Loucy (cell line): ENCODE measurements around the gene KCTD18.

Source experiments
- H2AFZ ChIP-seq: fragments of 200-600 bp; sonication (generic); 2 replicates; pipeline ENCODE4 v1.6.0; 2016; ENCODE audit warnings: antibody characterized with exemption, mild to moderate bottlenecking, low read length, moderate library complexity
- H3F3A ChIP-seq: fragments of 200-600 bp; 2 replicates; pipeline ENCODE4 v1.6.0; 2016; ENCODE audit warnings: antibody characterized with exemption, low read depth, mild to moderate bottlenecking
- H3K27me3 ChIP-seq: fragments of 200-600 bp; sonication (generic); 2 replicates; pipeline ENCODE4 v1.6.1; 2014; ENCODE audit warnings: low read length, mild to moderate bottlenecking; ENCODE audit not compliant: insufficient read depth, poor library complexity, severe bottlenecking
- H3K36me3 ChIP-seq: fragments of 200-600 bp; sonication (generic); 2 replicates; pipeline ENCODE4 v1.6.1; 2016; ENCODE audit warnings: low read length; ENCODE audit not compliant: insufficient read depth
- H3K4me1 ChIP-seq: fragments of 200-600 bp; sonication (generic); 2 replicates; pipeline ENCODE4 v1.5.1; 2014; ENCODE audit warnings: low read length, mild to moderate bottlenecking; ENCODE audit not compliant: insufficient read depth, poor library complexity, severe bottlenecking
- H3K4me2 ChIP-seq: fragments of 200-600 bp; sonication (generic); 2 replicates; pipeline ENCODE4 v1.6.0; 2014; ENCODE audit warnings: antibody characterized with exemption, low read length, low read depth, mild to moderate bottlenecking; ENCODE audit not compliant: poor library complexity, severe bottlenecking
- H3K4me3 ChIP-seq: fragments of 200-600 bp; sonication (generic); 2 replicates; pipeline ENCODE4 v1.5.1; 2014; ENCODE audit warnings: low read length, mild to moderate bottlenecking, mixed read lengths; ENCODE audit not compliant: poor library complexity, severe bottlenecking
- H3K79me2 ChIP-seq: fragments of 200-600 bp; sonication (generic); 2 replicates; pipeline ENCODE4 v1.6.1; 2014; ENCODE audit warnings: low read length; ENCODE audit not compliant: insufficient read depth
- H3K9ac ChIP-seq: fragments of 200-600 bp; sonication (generic); 2 replicates; pipeline ENCODE4 v1.6.0; 2014; ENCODE audit warnings: mild to moderate bottlenecking, low read depth, low read length, moderate library complexity; ENCODE audit not compliant: poor library complexity, severe bottlenecking
- H3K9me2 ChIP-seq: fragments of 200-600 bp; sonication (generic); replicated peaks from 2 replicates; pipeline ENCODE4 v1.6.1; 2016; ENCODE audit warnings: low read depth, low read length, mixed read lengths
- H3K9me3 ChIP-seq: fragments of 200-600 bp; sonication (generic); 2 replicates; pipeline ENCODE4 v1.6.1; 2014; ENCODE audit warnings: mild to moderate bottlenecking, antibody characterized with exemption, low read length, low read depth; ENCODE audit not compliant: insufficient read depth
- H4K20me1 ChIP-seq: fragments of 200-600 bp; sonication (generic); 2 replicates; pipeline ENCODE4 v1.6.0; 2014; ENCODE audit warnings: antibody characterized with exemption, low read length, mild to moderate bottlenecking; ENCODE audit not compliant: insufficient read depth, poor library complexity, severe bottlenecking
- CTCF ChIP-seq: fragments of 200-600 bp; sonication (generic); conservative IDR thresholded peaks from 2 replicates; pipeline ENCODE4 v1.5.1; 2014; ENCODE audit warnings: mild to moderate bottlenecking, antibody characterized with exemption, low read length
- EZH2phosphoT487 ChIP-seq: fragments of 200-600 bp; IDR thresholded peaks from 2 replicates; pipeline ENCODE4 v1.6.1; 2018; ENCODE audit warnings: antibody characterized with exemption, mild to moderate bottlenecking, moderate library complexity, borderline replicate concordance

The KCTD18 gene

GRCh38 chr2:200482194-200482593 is 27.7 kb downstream of the KCTD18 start:
- no peak overlapping the region for H3K9ac ChIP-seq
- H4K20me1 ChIP-seq = no peaks in the 10 kb centered on the region
- no peak overlapping the region for H3K4me3 ChIP-seq
- no peaks in the 10 kb centered on the region for H3K36me3 ChIP-seq
- H3F3A ChIP-seq = peaks cover 10% of the 10 kb centered on the region
- peaks cover 23% of the 10 kb centered on the region for H3K4me1 ChIP-seq
- no peaks in the 10 kb centered on the region for H3K79me2 ChIP-seq
- H3K9me2 ChIP-seq = no peaks in the 10 kb centered on the region
- no peak overlapping the region for H2AFZ ChIP-seq
- no peak for TF ChIP-seq CTCF
- TF ChIP-seq EZH2phosphoT487 = no peak
- H3K4me2 ChIP-seq = no peak overlapping the region
- H3K9me3 ChIP-seq = no peaks in the 10 kb centered on the region
- no peaks in the 10 kb centered on the region for H3K27me3 ChIP-seq

GRCh38 chr2:200479692-200480265 is 30.1 kb downstream of the KCTD18 start:
- H3K9me2 ChIP-seq = no peaks in the 10 kb centered on the region
- H3K9me3 ChIP-seq = no peaks in the 10 kb centered on the region
- no peak overlapping the region for H3K4me3 ChIP-seq
- no peaks in the 10 kb centered on the region for H3F3A ChIP-seq
- H3K79me2 ChIP-seq = no peaks in the 10 kb centered on the region
- no peaks in the 10 kb centered on the region for H3K36me3 ChIP-seq
- H2AFZ ChIP-seq = no peak overlapping the region
- no peak overlapping the region for H3K4me2 ChIP-seq
- no peak overlapping the region for H3K9ac ChIP-seq
- H4K20me1 ChIP-seq = no peaks in the 10 kb centered on the region
- no peaks in the 10 kb centered on the region for H3K27me3 ChIP-seq
- TF ChIP-seq EZH2phosphoT487 (no peak), CTCF (no peak)
- H3K4me1 ChIP-seq = no peaks in the 10 kb centered on the region

- TF ChIP-seq EZH2phosphoT487 (no peak), CTCF (no peak)
- Histone ChIP-seq H3K36me3 (no peaks in the 10 kb centered on the region), H3K9me3 (no peaks in the 10 kb centered on the region), H3K4me3 (no peak overlapping the region), H3K79me2 (no peaks in the 10 kb centered on the region), H4K20me1 (no peaks in the 10 kb centered on the region), H3K27me3 (no peaks in the 10 kb centered on the region), H2AFZ (no peak overlapping the region), H3K4me1 (no peaks in the 10 kb centered on the region), H3K4me2 (no peak overlapping the region), H3F3A (no peaks in the 10 kb centered on the region), H3K9ac (no peak overlapping the region), H3K9me2 (no peaks in the 10 kb centered on the region)
Observed at GRCh38 chr2:200477667-200478131, 32.2 kb downstream of the KCTD18 start.
